Measurements from ENCODE around the gene TIGD4.
"Not testable (repeated sequence)": the region's sequence is repeated elsewhere in the genome, so short reads cannot be mapped to it uniquely, and the experiment has no call there.

DNA sequence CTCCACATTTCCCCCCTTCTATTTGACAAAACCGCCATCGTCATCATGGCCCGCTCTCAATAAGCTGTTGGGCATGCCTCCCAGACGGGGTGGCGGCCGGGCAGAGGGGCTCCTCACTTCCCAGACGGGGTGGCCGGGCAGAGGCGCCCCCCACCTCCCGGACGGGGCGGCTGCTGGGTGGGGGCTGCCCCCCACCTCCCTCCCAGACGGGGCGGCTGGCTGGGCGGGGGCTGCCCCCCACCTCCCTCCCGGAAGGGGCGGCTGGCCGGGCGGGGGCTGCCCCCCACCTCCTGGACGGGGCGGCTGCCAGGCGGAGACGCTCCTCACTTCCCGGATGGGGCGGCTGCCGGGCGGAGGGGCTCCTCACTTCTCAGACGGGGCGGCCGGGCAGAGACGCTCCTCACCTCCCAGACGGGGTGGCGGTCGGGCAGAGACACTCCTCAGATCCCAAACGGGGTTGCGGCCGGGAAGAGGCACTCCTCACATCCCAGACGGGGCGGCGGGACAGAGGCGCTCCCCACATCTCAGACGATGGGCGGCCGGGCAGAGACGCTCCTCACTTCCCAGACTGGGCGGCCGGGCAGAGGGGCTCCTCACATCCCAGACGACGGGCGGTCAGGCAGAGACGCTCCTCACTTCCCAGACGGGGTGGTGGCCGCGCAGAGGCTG, 14.3 kb downstream of the TIGD4 start:
- TF ChIP-seq, protein P1, sequence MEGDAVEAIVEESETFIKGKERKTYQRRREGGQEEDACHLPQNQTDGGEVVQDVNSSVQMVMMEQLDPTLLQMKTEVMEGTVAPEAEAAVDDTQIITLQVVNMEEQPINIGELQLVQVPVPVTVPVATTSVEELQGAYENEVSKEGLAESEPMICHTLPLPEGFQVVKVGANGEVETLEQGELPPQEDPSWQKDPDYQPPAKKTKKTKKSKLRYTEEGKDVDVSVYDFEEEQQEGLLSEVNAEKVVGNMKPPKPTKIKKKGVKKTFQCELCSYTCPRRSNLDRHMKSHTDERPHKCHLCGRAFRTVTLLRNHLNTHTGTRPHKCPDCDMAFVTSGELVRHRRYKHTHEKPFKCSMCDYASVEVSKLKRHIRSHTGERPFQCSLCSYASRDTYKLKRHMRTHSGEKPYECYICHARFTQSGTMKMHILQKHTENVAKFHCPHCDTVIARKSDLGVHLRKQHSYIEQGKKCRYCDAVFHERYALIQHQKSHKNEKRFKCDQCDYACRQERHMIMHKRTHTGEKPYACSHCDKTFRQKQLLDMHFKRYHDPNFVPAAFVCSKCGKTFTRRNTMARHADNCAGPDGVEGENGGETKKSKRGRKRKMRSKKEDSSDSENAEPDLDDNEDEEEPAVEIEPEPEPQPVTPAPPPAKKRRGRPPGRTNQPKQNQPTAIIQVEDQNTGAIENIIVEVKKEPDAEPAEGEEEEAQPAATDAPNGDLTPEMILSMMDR (IDR thresholded peaks at IDR 0.05) = not testable (repeated sequence)
- TF ChIP-seq EZH2 (IDR thresholded peaks at IDR 0.05; ENCODE audit: borderline replicate concordance, insufficient read depth, low read depth, low read length, poor library complexity, severe bottlenecking) = not testable (repeated sequence)

Data from B cell (primary cell).